Measurements from ENCODE around the gene NKD1. TPM values are rescaled to one million over a fixed set of nuclear protein-coding genes. Genes with fewer than 3 reads are reported as not detected.

NKD1 gene
- total RNA-seq, 2 donors from 2014 or later = 1.1 to 3.0 TPM

- Histone ChIP-seq H3K27me3 (no peaks in the 10 kb centered on the region), H3K9me3 (no peaks in the 10 kb centered on the region), H3K36me3 (no peaks in the 10 kb centered on the region), H3K4me1 (no peaks in the 10 kb centered on the region), H3K4me3 (peak overlapping the region in 1 of 2 donors; percentile 31), H3K27ac (no peak overlapping the region)
- TF ChIP-seq CTCF (IDR thresholded peaks at IDR 0.05) = no peak
- no peak for DNase-seq (ENCODE audit: low spot score)
Observed at GRCh38 chr16:50679676-50680555, 131.7 kb downstream of the NKD1 start.

DNA sequence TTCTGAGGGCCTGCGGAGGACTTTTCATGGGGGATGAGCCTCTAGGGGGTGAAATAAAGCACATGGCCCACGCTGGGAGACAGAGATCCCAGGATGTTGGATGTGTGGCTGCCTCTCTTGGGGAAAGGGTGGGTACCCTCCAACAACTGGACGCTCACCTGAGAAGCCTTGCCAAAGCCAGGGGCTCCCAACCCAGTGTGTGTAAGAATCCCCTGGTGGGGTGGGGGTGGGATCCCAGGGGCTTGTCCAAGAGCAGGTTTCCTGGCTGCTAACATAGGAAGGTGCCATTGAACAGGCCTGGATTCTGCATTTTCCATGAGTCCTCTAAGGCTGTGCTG lies 132.3 kb downstream of the NKD1 start:
- Histone ChIP-seq H3K4me3 (peak overlapping the region in 1 of 2 donors; percentile 31), H3K4me1 (no peaks in the 10 kb centered on the region), H3K27ac (no peak overlapping the region), H3K9me3 (no peaks in the 10 kb centered on the region), H3K36me3 (no peaks in the 10 kb centered on the region), H3K27me3 (no peaks in the 10 kb centered on the region)
- DNase-seq (ENCODE audit: low spot score) = no peak
- no peak for TF ChIP-seq CTCF (IDR thresholded peaks at IDR 0.05)

- DNase-seq (ENCODE audit: low spot score) = no peak
- Histone ChIP-seq H3K9me3 (no peaks in the 10 kb centered on the region), H3K4me3 (peak within 1 kb of the TSS; percentile 9 to 31), H3K27me3 (no peaks in the 10 kb centered on the region), H3K36me3 (no peaks in the 10 kb centered on the region), H3K4me1 (no peaks in the 10 kb centered on the region), H3K27ac (no peak within 1 kb of the TSS)
- TF ChIP-seq CTCF (IDR thresholded peaks at IDR 0.05) = no peak
Observed at GRCh38 chr16:50681021-50681885, 133.1 kb downstream of the NKD1 start, which contains the start of gene SNX20. SNX20 (minus strand) TSS chr16:50681312; CDS start chr16:50677526, 3,786 bp downstream.

- DNase-seq (ENCODE audit: low spot score) = no peak
- H3K4me3 ChIP-seq = no peak overlapping the region
- H3K36me3 ChIP-seq = no peaks in the 10 kb centered on the region
- no peak for TF ChIP-seq CTCF (IDR thresholded peaks at IDR 0.05)
- H3K9me3 ChIP-seq = no peaks in the 10 kb centered on the region
- H3K27me3 ChIP-seq = no peaks in the 10 kb centered on the region
- peaks cover 0 to 8% of the 10 kb centered on the region in 2 donors for H3K4me1 ChIP-seq
- no peak overlapping the region for H3K27ac ChIP-seq
Observed at GRCh38 chr16:50683689-50684374, 135.6 kb downstream of the NKD1 start.

DNA sequence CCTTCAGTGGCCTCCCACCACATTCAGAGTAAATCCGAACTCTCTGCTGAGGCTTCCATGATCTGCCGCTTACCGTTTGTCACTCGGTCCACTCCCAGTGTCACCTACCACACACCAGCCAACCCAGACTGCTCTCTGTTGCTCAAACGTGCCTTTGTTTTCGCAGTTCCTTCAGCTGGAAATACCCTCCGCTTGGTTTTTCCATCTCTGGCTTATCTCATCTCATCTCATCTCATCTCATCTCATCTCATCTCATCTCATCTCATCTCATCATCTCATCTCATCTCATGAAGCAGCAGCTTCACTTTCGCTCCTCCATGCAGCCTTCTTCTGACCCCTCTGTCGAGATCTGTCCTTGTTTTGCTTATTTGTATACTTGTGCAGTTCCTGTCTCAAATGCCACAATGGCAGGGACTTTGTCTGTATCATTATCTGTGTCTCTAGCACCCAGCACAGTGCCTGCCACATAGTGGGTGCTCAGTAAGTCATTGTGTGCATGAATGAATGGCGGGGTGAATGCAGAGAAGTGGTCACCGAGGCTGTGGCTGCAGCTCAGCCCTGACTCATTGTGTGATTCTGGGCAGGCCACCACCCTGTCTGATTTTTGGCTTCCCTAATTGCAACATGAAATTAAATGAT lies 136.7 kb downstream of the NKD1 start:
- TF ChIP-seq CTCF (IDR thresholded peaks at IDR 0.05) = no peak
- no peaks in the 10 kb centered on the region for H3K36me3 ChIP-seq
- peaks cover 0 to 8% of the 10 kb centered on the region in 2 donors for H3K4me1 ChIP-seq
- no peaks in the 10 kb centered on the region for H3K9me3 ChIP-seq
- no peak for DNase-seq (ENCODE audit: low spot score)
- no peaks in the 10 kb centered on the region for H3K27me3 ChIP-seq
- no peak overlapping the region for H3K27ac ChIP-seq
- no peak overlapping the region for H3K4me3 ChIP-seq

Data from right atrium auricular region (tissue), 2 donors.